Middle frontal gyrus (tissue), 1 donor: Measurements from ENCODE around the gene AMER1.
"Not testable (repeated sequence)": the region's sequence is repeated elsewhere in the genome, so short reads cannot be mapped to it uniquely, and the experiment has no call there.

Experiments
- DNase-seq: peaks from one replicate; pipeline ENCODE4 v3.0.0-alpha.2; 2015; ENCODE audit warnings: low spot score; ENCODE audit errors: extremely low spot score

Gene AMER1

GRCh38 chrX:64205441-64205734 is at the start of gene AMER1:
TSS of gene AMER1 (minus strand) at chrX:64205708. CDS start at chrX:64193286, 12,422 bp downstream.
- no peak for DNase-seq

GRCh38 chrX:64230123-64230970 is 24.8 kb upstream of the AMER1 start, which contains the start of gene ASB12:
TSS of gene ASB12 (minus strand) at chrX:64230607. CDS start at chrX:64225650, 4,957 bp downstream.
- DNase-seq = no peak

DNA sequence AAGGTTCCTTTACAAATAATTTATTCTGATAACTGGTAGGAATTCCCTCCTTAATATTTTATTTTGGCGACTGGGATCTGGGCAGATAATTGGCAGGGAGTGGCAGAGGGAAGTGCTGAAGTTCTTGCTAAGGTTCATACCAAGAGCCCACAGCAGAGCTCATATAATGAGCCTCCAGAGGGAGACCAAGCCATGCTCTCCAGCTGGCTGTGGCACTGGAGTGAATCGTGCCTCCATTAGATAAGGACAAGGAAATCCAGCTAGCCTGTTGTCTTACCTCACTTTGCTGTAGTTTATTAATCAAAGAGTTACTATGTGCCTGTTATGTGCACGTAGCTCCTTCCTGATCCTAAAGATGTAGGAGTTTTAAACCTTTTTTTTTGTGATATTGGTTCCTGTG is 23.6 kb upstream of the AMER1 start:
- no peak for DNase-seq

GRCh38 chrX:64218023-64218422 is 12.5 kb upstream of the AMER1 start:
- no peak for DNase-seq

GRCh38 chrX:64213989-64214388 is 8.5 kb upstream of the AMER1 start:
- DNase-seq = not testable (repeated sequence)

GRCh38 chrX:64206556-64207162 is 1.2 kb upstream of the AMER1 start:
- no peak for DNase-seq

DNA sequence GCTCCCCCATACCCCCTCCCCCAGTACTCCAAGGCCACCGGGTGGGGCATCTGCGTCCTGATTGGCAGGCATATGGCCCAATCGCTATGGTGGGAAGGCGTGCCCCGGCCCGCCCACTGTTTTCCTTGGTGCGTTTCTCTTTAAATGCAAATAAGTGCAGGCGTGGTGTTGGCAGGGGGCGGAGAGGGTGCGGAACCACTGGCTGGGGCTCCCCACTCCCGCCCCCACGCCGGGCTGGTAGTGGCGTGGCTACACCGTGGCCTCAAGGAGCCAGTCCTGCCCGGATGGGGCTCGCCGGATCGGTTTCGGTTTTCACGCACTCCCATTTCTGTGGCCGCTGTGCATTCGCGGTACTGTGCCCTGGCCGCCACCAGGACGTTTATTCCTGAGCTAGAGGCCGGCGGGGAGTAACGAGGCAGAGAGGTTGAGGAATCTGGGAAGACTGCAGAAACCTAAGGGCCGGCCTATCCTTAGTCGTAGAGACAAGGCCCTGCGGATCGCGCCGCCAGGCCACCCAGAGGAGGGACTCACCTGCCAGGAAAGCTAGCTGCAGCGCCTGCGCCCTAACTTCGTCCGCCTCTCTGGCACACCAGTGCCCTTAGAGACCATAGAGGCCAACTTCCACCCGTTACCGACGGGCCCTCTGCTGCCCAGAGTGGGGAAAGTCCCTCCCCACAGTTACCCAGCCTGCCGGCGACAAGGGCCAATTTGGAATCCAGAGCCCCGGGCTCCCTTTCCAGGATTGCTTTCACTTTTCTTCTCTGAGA is 410 bp upstream of the AMER1 start:
- DNase-seq = peak; percentile 75

DNA sequence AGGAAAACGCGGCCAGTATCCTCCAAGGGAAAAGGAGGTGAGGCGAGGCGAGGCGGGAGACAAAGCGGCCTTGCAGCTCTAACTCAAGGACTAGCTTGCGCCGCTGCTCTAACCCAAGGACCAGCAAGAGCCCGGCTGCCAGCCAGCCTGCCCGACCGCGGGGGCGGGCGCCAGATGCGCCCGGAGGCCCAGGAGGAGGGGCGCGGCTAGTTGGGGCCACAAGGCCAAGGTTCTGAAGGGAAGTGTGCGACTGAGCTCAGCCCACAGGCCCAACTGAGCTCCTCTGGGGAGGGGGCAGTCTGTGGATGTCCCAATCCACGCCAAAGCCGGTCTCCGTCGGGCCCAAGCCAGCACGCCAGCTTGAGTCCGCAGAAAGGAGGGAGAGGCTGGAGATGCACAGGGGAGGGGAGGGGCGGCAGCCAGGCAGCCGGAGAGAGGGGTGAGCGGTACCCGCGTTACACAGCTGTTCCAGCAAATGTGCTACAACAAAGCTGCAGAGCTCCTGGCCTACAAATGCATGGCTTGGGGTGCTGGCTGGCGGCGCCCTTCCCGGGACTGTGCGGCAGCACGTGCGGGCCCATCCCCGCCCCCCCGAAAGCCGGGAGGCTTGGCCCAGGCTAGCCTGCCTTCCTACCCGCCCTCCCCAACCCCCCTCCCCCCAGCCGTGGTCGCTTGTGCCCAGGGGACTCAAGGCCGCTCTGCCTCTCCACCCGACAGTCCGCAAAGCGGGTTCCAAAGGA is 637 bp downstream of the AMER1 start:
- DNase-seq = no peak

DNA sequence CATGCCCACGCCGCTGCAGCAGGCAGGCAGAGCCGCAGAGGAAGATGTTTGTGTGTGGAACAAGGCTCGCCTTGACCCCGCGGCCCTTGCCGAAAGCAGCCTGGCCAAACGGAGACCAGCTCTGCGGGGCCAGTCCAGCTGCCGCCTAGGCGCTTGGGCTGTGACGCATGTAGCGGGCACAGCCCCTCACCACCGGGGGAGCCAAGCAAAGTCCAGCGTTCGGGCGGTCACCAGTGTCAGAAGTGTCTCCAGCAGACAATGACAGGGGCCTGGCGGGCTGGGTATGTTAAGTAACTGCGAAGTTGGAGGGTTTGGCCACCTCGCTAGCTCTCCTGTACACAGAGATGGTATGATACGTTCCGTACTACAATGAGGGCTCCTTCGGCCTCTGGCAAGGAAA is 1.3 kb downstream of the AMER1 start:
- DNase-seq = no peak

- DNase-seq = no peak
Measured at GRCh38 chrX:64202808-64203325, 2.6 kb downstream of the AMER1 start.

- no peak for DNase-seq
Measured at GRCh38 chrX:64198036-64198435, 7.5 kb downstream of the AMER1 start.

DNA sequence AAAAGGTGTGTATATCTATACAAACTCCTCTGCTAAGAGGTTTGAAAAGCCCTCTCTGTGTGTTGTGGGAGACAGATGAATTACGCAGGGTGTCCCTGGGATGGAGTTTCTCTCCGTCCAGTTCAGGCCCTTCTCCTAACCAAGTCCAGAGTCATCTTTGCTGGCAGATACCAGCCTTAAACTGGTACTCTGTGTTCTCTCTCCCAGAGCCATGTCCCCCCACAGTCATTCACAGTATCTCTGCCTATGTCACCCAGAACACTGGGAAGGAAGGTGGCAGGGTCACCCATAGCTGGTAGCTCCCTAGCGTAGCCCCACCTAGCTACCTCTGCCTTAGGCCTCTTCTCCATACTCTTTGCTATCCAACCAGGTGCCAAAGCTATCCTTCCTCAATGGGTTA is 8.9 kb downstream of the AMER1 start:
- DNase-seq = no peak

DNA sequence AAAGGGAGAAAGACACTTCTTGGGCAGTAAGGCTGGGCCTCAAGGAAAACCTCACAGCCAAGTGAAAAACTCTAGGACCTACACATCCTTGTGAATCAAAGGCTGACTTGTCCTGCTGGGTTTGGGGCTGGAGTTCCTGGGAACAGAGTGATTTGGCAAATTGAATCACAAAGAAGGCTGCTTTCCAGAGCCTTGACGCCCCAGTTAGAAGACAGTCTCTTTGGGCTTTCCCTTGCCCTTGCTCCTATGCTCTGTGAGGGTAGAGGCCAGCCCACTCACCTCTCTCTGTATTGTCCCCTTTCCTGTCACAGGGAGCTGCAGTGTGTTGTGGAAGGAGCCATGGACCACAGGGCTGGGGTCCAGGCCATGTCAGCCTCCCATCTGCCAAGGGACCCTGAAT is 9.6 kb downstream of the AMER1 start:
- no peak for DNase-seq

DNA sequence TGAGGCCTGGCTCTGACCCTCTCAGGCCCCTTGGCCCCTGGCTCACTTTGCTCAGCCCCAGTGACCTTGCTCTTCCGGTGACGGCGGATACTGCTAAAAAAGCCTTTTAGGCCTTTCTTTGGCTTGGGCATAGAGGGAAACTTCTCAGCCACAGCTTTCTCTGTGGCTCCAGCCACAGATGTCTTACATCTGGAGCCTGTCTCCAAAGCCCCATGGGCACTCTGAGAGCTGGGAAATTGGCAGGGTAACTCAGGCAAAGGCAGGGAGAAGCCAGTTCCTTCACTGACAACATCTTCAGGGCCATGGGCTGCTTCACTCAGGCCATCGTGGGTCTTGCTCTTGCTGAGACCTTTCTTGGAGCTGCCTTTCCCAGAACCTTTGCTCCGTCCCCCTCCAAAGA is 12.8 kb downstream of the AMER1 start:
- DNase-seq = no peak

DNA sequence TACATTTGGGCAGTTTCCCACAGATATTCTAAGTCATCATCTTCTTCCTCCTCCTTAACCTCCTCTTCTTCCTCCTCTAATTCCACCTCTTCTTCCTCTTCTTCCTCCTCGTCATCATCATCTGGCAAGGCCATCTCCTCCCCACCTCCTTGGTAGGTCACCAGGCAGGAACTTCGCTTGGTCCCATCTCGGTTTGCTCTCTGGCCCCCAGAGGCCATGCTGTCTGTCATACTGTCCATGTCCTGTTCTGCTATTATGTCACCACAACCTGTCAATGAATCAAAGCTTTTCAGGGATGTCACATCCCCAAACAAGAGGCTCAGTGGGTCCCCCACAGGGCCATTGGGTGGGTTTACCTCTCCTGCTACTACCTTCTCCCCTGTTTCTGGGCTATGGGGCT is 13.5 kb downstream of the AMER1 start:
- DNase-seq = no peak

- no peak for DNase-seq
Measured at GRCh38 chrX:64191281-64192010, 14.1 kb downstream of the AMER1 start.

GRCh38 chrX:64190136-64190740 is 15.3 kb downstream of the AMER1 start:
- DNase-seq = no peak

DNA sequence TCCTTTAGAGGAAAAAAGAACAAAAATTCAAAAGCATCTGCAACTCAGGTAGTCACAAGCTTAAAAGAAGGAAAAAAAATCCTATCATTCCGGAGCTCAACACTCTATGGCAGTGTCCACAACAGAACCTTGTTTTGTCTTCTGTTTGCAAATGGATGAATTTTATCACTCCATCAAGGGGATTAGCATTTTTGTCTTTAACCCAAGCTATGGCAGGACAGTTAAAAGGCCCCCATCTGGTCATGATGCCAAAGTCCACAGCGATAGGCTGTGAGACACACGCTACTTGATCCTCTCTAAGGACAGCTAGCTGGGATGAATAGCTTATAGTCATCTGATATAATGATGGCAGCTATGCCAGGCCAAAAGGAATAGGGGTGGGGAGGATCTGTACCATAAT is 16.6 kb downstream of the AMER1 start:
- DNase-seq = no peak

- no peak for DNase-seq
Measured at GRCh38 chrX:64187762-64188150, 17.8 kb downstream of the AMER1 start.
